Stimulated activated naive B cell treated with anti-CD40 and anti-IgM and Interleukin-4, amounts not matched to agents 10 μg/mL and 1 μg/mL and 100 μg/mL, for 72 hours (primary cell): Measurements from ENCODE around the gene ETS2.

ENCODE experiments used
- ATAC-seq, 2 donors: fragments of 150-1000 bp; cut with Tn5 transposase; replicated peaks; 2 replicates each; pipeline ENCODE4 v1.10.0; 2021; ENCODE audit warnings: moderate library complexity in 1 of 2
- DNase-seq: peaks from one replicate; pipeline ENCODE4 v3.0.0; 2021
- H3K27ac Mint-ChIP-seq: one replicate; pipeline ENCODE4 v1.8.0; 2022; ENCODE audit warnings: mild to moderate bottlenecking, mixed read lengths
- H3K27me3 Mint-ChIP-seq, 2 donors: one replicate each; pipeline ENCODE4 v1.8.0; 2022; ENCODE audit warnings: mixed read lengths in 2 of 2
- H3K36me3 Mint-ChIP-seq, 2 donors: one replicate each; pipeline ENCODE4 v1.8.0; 2022; ENCODE audit warnings: mixed read lengths in 2 of 2, mild to moderate bottlenecking in 1 of 2
- H3K4me1 Mint-ChIP-seq, 2 donors: one replicate each; pipeline ENCODE4 v1.8.0; 2022; ENCODE audit warnings: mixed read lengths in 2 of 2, mild to moderate bottlenecking in 1 of 2
- H3K4me3 Mint-ChIP-seq, 2 donors: one replicate each; pipeline ENCODE4 v1.8.0; 2022; ENCODE audit warnings: mild to moderate bottlenecking in 2 of 2, mixed read lengths in 2 of 2, moderate library complexity in 1 of 2
- H3K9me3 Mint-ChIP-seq, 2 donors: one replicate each; pipeline ENCODE4 v1.8.0; 2022; ENCODE audit warnings: mixed read lengths in 2 of 2, mild to moderate bottlenecking in 1 of 2

Gene ETS2

GRCh38 chr21:38805328-38806152 lies at the start of gene ETS2:
Gene ETS2, plus strand, starts transcription at chr21:38805929. Its CDS starts 4,106 bp downstream, at chr21:38810035.
- Mint-ChIP-seq H3K27me3 (peaks cover 21 to 28% of the 10 kb centered on the region in 2 donors), H3K27ac (peak within 1 kb of the TSS; percentile 92), H3K36me3 (peaks cover 3% of the 10 kb centered on the region in 2 donors), H3K4me1 (peaks cover 10 to 36% of the 10 kb centered on the region in 2 donors), H3K4me3 (peak within 1 kb of the TSS; percentile 91 to 97), H3K9me3 (peaks cover 0 to 2% of the 10 kb centered on the region in 2 donors)
- peak; percentile 44 for DNase-seq
- ATAC-seq, result peak; percentile 78 to 80

- peaks cover 19 to 20% of the 10 kb centered on the region in 2 donors for H3K27me3 Mint-ChIP-seq
- peaks cover 5 to 7% of the 10 kb centered on the region in 2 donors for H3K4me1 Mint-ChIP-seq
- no peak for ATAC-seq
- no peak for DNase-seq
- no peak overlapping the region for H3K4me3 Mint-ChIP-seq
- no peak overlapping the region for H3K27ac Mint-ChIP-seq
- H3K36me3 Mint-ChIP-seq, result no peaks in the 10 kb centered on the region
- H3K9me3 Mint-ChIP-seq, result no peaks in the 10 kb centered on the region
Measured at GRCh38 chr21:38756746-38757145, 49.0 kb upstream of the ETS2 start.

- Mint-ChIP-seq H3K9me3 (no peaks in the 10 kb centered on the region), H3K4me3 (no peak overlapping the region), H3K27ac (no peak overlapping the region), H3K27me3 (peaks cover 7 to 8% of the 10 kb centered on the region in 2 donors), H3K36me3 (no peaks in the 10 kb centered on the region), H3K4me1 (peaks cover 5 to 7% of the 10 kb centered on the region in 2 donors)
- DNase-seq (no peak), ATAC-seq (no peak)
Measured at GRCh38 chr21:38758501-38759214, 47.1 kb upstream of the ETS2 start.

GRCh38 chr21:38759413-38759812 lies 46.3 kb upstream of the ETS2 start:
- H3K27ac Mint-ChIP-seq, result no peak overlapping the region
- peaks cover 7 to 8% of the 10 kb centered on the region in 2 donors for H3K27me3 Mint-ChIP-seq
- H3K36me3 Mint-ChIP-seq, result no peaks in the 10 kb centered on the region
- H3K9me3 Mint-ChIP-seq, result no peaks in the 10 kb centered on the region
- DNase-seq (no peak), ATAC-seq (no peak)
- no peak overlapping the region for H3K4me3 Mint-ChIP-seq
- peaks cover 5 to 7% of the 10 kb centered on the region in 2 donors for H3K4me1 Mint-ChIP-seq

GRCh38 chr21:38760017-38760761 lies 45.5 kb upstream of the ETS2 start:
- no peak overlapping the region for H3K27ac Mint-ChIP-seq
- peaks cover 14% of the 10 kb centered on the region in 2 donors for H3K27me3 Mint-ChIP-seq
- DNase-seq (no peak), ATAC-seq (no peak)
- no peaks in the 10 kb centered on the region for H3K9me3 Mint-ChIP-seq
- H3K4me3 Mint-ChIP-seq, result no peak overlapping the region
- H3K4me1 Mint-ChIP-seq, result peaks cover 5 to 7% of the 10 kb centered on the region in 2 donors
- H3K36me3 Mint-ChIP-seq, result no peaks in the 10 kb centered on the region

- no peak overlapping the region for H3K4me3 Mint-ChIP-seq
- H3K9me3 Mint-ChIP-seq, result no peaks in the 10 kb centered on the region
- no peak overlapping the region for H3K27ac Mint-ChIP-seq
- peaks cover 0 to 1% of the 10 kb centered on the region in 2 donors for H3K36me3 Mint-ChIP-seq
- peaks cover 2% of the 10 kb centered on the region in 2 donors for H3K4me1 Mint-ChIP-seq
- DNase-seq, result no peak
- ATAC-seq, result no peak
- peaks cover 15 to 16% of the 10 kb centered on the region in 2 donors for H3K27me3 Mint-ChIP-seq
Measured at GRCh38 chr21:38760762-38761155, 45.0 kb upstream of the ETS2 start.

- ATAC-seq, result no peak
- H3K4me1 Mint-ChIP-seq, result peaks cover 2 to 8% of the 10 kb centered on the region in 2 donors
- no peak overlapping the region for H3K27ac Mint-ChIP-seq
- H3K36me3 Mint-ChIP-seq, result peaks cover 0 to 1% of the 10 kb centered on the region in 2 donors
- peaks cover 3% of the 10 kb centered on the region in 2 donors for H3K9me3 Mint-ChIP-seq
- H3K27me3 Mint-ChIP-seq, result peaks cover 15 to 16% of the 10 kb centered on the region in 2 donors
- H3K4me3 Mint-ChIP-seq, result no peak overlapping the region
- no peak for DNase-seq
Measured at GRCh38 chr21:38761531-38761930, 44.2 kb upstream of the ETS2 start.

- Mint-ChIP-seq H3K4me1 (peaks cover 14 to 39% of the 10 kb centered on the region in 2 donors), H3K27me3 (peaks cover 19 to 20% of the 10 kb centered on the region in 2 donors), H3K4me3 (no peak overlapping the region), H3K27ac (no peak overlapping the region), H3K36me3 (peaks cover 0 to 1% of the 10 kb centered on the region in 2 donors), H3K9me3 (peaks cover 3% of the 10 kb centered on the region in 2 donors)
- no peak for DNase-seq
- ATAC-seq, result no peak
Measured at GRCh38 chr21:38765056-38765455, 40.7 kb upstream of the ETS2 start.

GRCh38 chr21:38766987-38767722 lies 38.6 kb upstream of the ETS2 start:
- H3K9me3 Mint-ChIP-seq, result peaks cover 3% of the 10 kb centered on the region in 2 donors
- peak overlapping the region; percentile 86 for H3K4me3 Mint-ChIP-seq
- DNase-seq (peak; percentile 70), ATAC-seq (peak; percentile 97)
- peak overlapping the region; percentile 88 for H3K27ac Mint-ChIP-seq
- H3K27me3 Mint-ChIP-seq, result peaks cover 26 to 32% of the 10 kb centered on the region in 2 donors
- H3K4me1 Mint-ChIP-seq, result peaks cover 14 to 39% of the 10 kb centered on the region in 2 donors
- peaks cover 0 to 1% of the 10 kb centered on the region in 2 donors for H3K36me3 Mint-ChIP-seq

GRCh38 chr21:38768471-38769063 lies 37.2 kb upstream of the ETS2 start:
- Mint-ChIP-seq H3K4me3 (peak overlapping the region; percentile 2 to 28), H3K36me3 (peaks cover 0 to 1% of the 10 kb centered on the region in 2 donors), H3K27me3 (peaks cover 37 to 44% of the 10 kb centered on the region in 2 donors), H3K9me3 (peaks cover 3% of the 10 kb centered on the region in 2 donors), H3K27ac (no peak overlapping the region), H3K4me1 (peaks cover 21 to 50% of the 10 kb centered on the region in 2 donors)
- no peak for DNase-seq
- ATAC-seq, result no peak

GRCh38 chr21:38769191-38769780 lies 36.4 kb upstream of the ETS2 start:
- DNase-seq (no peak), ATAC-seq (no peak)
- Mint-ChIP-seq H3K9me3 (peaks cover 3% of the 10 kb centered on the region in 2 donors), H3K36me3 (peaks cover 0 to 1% of the 10 kb centered on the region in 2 donors), H3K4me1 (peaks cover 21 to 54% of the 10 kb centered on the region in 2 donors), H3K4me3 (no peak overlapping the region), H3K27ac (no peak overlapping the region), H3K27me3 (peaks cover 42 to 50% of the 10 kb centered on the region in 2 donors)

- peaks cover 45 to 52% of the 10 kb centered on the region in 2 donors for H3K27me3 Mint-ChIP-seq
- DNase-seq (no peak), ATAC-seq (no peak)
- H3K4me1 Mint-ChIP-seq, result peaks cover 21 to 54% of the 10 kb centered on the region in 2 donors
- peaks cover 0 to under 1% of the 10 kb centered on the region in 2 donors for H3K36me3 Mint-ChIP-seq
- no peak overlapping the region for H3K27ac Mint-ChIP-seq
- H3K9me3 Mint-ChIP-seq, result peaks cover 3% of the 10 kb centered on the region in 2 donors
- no peak overlapping the region for H3K4me3 Mint-ChIP-seq
Measured at GRCh38 chr21:38770660-38771059, 35.1 kb upstream of the ETS2 start.

- DNase-seq (no peak), ATAC-seq (no peak)
- no peaks in the 10 kb centered on the region for H3K36me3 Mint-ChIP-seq
- no peak overlapping the region for H3K27ac Mint-ChIP-seq
- H3K27me3 Mint-ChIP-seq, result peaks cover 52 to 61% of the 10 kb centered on the region in 2 donors
- no peaks in the 10 kb centered on the region for H3K9me3 Mint-ChIP-seq
- peaks cover 24 to 53% of the 10 kb centered on the region in 2 donors for H3K4me1 Mint-ChIP-seq
- H3K4me3 Mint-ChIP-seq, result no peak overlapping the region
Measured at GRCh38 chr21:38771536-38771935, 34.2 kb upstream of the ETS2 start.
